ENCODE data around the gene SLC1A7.

Gene SLC1A7

GRCh38 chr1:53123453-53124140 lies 18.8 kb downstream of the SLC1A7 start:
- Histone ChIP-seq H3K36me3 (ENCODE audit: insufficient read depth, low read length) (no peaks in the 10 kb centered on the region), H3K9me3 (ENCODE audit: control insufficient read depth, insufficient read depth, low read length) (no peaks in the 10 kb centered on the region), H3K4me1 (ENCODE audit: insufficient read depth, low read length) (peaks cover 22% of the 10 kb centered on the region; the same call in 1 of the 2 replicates), H3K9ac (ENCODE audit: low read depth, low read length) (no peak overlapping the region)

- Histone ChIP-seq H3K9ac (ENCODE audit: low read depth, low read length) (no peak overlapping the region), H3K9me3 (ENCODE audit: control insufficient read depth, insufficient read depth, low read length) (no peaks in the 10 kb centered on the region), H3K4me1 (ENCODE audit: insufficient read depth, low read length) (peaks cover 22% of the 10 kb centered on the region; the same call in 1 of the 2 replicates), H3K36me3 (ENCODE audit: insufficient read depth, low read length) (no peaks in the 10 kb centered on the region)
These were observed 19.5 kb downstream of the SLC1A7 start for GRCh38 chr1:53122961-53123413.

- no peaks in the 10 kb centered on the region for H3K9me3 ChIP-seq (ENCODE audit: control insufficient read depth, insufficient read depth, low read length)
- H3K4me1 ChIP-seq (ENCODE audit: insufficient read depth, low read length): peaks cover 22% of the 10 kb centered on the region
- H3K9ac ChIP-seq (ENCODE audit: low read depth, low read length): no peak overlapping the region
- no peaks in the 10 kb centered on the region for H3K36me3 ChIP-seq (ENCODE audit: insufficient read depth, low read length)
These were observed 20.1 kb downstream of the SLC1A7 start for GRCh38 chr1:53122201-53122885.

- Histone ChIP-seq H3K9ac (ENCODE audit: low read depth, low read length) (no peak overlapping the region), H3K4me1 (ENCODE audit: insufficient read depth, low read length) (peaks cover 22% of the 10 kb centered on the region), H3K36me3 (ENCODE audit: insufficient read depth, low read length) (no peaks in the 10 kb centered on the region), H3K9me3 (ENCODE audit: control insufficient read depth, insufficient read depth, low read length) (no peaks in the 10 kb centered on the region)
These were observed 20.9 kb downstream of the SLC1A7 start for GRCh38 chr1:53121319-53122172.

- H3K9ac ChIP-seq (ENCODE audit: low read depth, low read length): no peak overlapping the region
- H3K4me1 ChIP-seq (ENCODE audit: insufficient read depth, low read length): peaks cover 25% of the 10 kb centered on the region
- H3K36me3 ChIP-seq (ENCODE audit: insufficient read depth, low read length): no peaks in the 10 kb centered on the region
- H3K9me3 ChIP-seq (ENCODE audit: control insufficient read depth, insufficient read depth, low read length): no peaks in the 10 kb centered on the region
These were observed 21.8 kb downstream of the SLC1A7 start for GRCh38 chr1:53120659-53121058.

- Histone ChIP-seq H3K9ac (ENCODE audit: low read depth, low read length) (no peak overlapping the region), H3K9me3 (ENCODE audit: control insufficient read depth, insufficient read depth, low read length) (no peaks in the 10 kb centered on the region), H3K4me1 (ENCODE audit: insufficient read depth, low read length) (peaks cover 20% of the 10 kb centered on the region), H3K36me3 (ENCODE audit: insufficient read depth, low read length) (no peaks in the 10 kb centered on the region)
These were observed 24.6 kb downstream of the SLC1A7 start for GRCh38 chr1:53117836-53118235.

GRCh38 chr1:53116933-53117600 lies 25.4 kb downstream of the SLC1A7 start:
- Histone ChIP-seq H3K4me1 (ENCODE audit: insufficient read depth, low read length) (peaks cover 13% of the 10 kb centered on the region), H3K36me3 (ENCODE audit: insufficient read depth, low read length) (no peaks in the 10 kb centered on the region), H3K9me3 (ENCODE audit: control insufficient read depth, insufficient read depth, low read length) (no peaks in the 10 kb centered on the region), H3K9ac (ENCODE audit: low read depth, low read length) (no peak overlapping the region)

GRCh38 chr1:53116307-53116810 lies 26.1 kb downstream of the SLC1A7 start:
- peaks cover 8% of the 10 kb centered on the region for H3K4me1 ChIP-seq (ENCODE audit: insufficient read depth, low read length)
- H3K9me3 ChIP-seq (ENCODE audit: control insufficient read depth, insufficient read depth, low read length): no peaks in the 10 kb centered on the region
- H3K9ac ChIP-seq (ENCODE audit: low read depth, low read length): no peak overlapping the region
- H3K36me3 ChIP-seq (ENCODE audit: insufficient read depth, low read length): no peaks in the 10 kb centered on the region

GRCh38 chr1:53115403-53116306 lies 26.8 kb downstream of the SLC1A7 start:
- Histone ChIP-seq H3K9me3 (ENCODE audit: control insufficient read depth, insufficient read depth, low read length) (no peaks in the 10 kb centered on the region), H3K4me1 (ENCODE audit: insufficient read depth, low read length) (peaks cover 6% of the 10 kb centered on the region), H3K36me3 (ENCODE audit: insufficient read depth, low read length) (no peaks in the 10 kb centered on the region), H3K9ac (ENCODE audit: low read depth, low read length) (no peak overlapping the region)

- Histone ChIP-seq H3K9me3 (ENCODE audit: control insufficient read depth, insufficient read depth, low read length) (no peaks in the 10 kb centered on the region), H3K4me1 (ENCODE audit: insufficient read depth, low read length) (peaks cover 5% of the 10 kb centered on the region), H3K9ac (ENCODE audit: low read depth, low read length) (no peak overlapping the region), H3K36me3 (ENCODE audit: insufficient read depth, low read length) (no peaks in the 10 kb centered on the region)
These were observed 27.6 kb downstream of the SLC1A7 start for GRCh38 chr1:53114581-53115400.

GRCh38 chr1:53114090-53114489 lies 28.3 kb downstream of the SLC1A7 start:
- Histone ChIP-seq H3K4me1 (ENCODE audit: insufficient read depth, low read length) (peaks cover 4% of the 10 kb centered on the region), H3K9me3 (ENCODE audit: control insufficient read depth, insufficient read depth, low read length) (no peaks in the 10 kb centered on the region), H3K36me3 (ENCODE audit: insufficient read depth, low read length) (no peaks in the 10 kb centered on the region), H3K9ac (ENCODE audit: low read depth, low read length) (no peak overlapping the region)

GRCh38 chr1:53112861-53113260 lies 29.6 kb downstream of the SLC1A7 start:
- Histone ChIP-seq H3K9ac (ENCODE audit: low read depth, low read length) (no peak overlapping the region), H3K36me3 (ENCODE audit: insufficient read depth, low read length) (no peaks in the 10 kb centered on the region), H3K4me1 (ENCODE audit: insufficient read depth, low read length) (peaks cover 4% of the 10 kb centered on the region), H3K9me3 (ENCODE audit: control insufficient read depth, insufficient read depth, low read length) (no peaks in the 10 kb centered on the region)

Measured in ES-I3 (cell line).